GM19468 (cell line): ENCODE data around the gene CES2.
"Not testable (repeated sequence)": the region's sequence is repeated elsewhere in the genome, so short reads cannot be mapped to it uniquely, and the experiment has no call there.

Source experiments
- ATAC-seq: cut with Tn5 transposase; IDR thresholded peaks from one replicate; pipeline ENCODE4 v1.9.1; 2021; ENCODE audit warnings: mild to moderate bottlenecking, moderate library complexity, moderate number of reproducible peaks; ENCODE audit not compliant: unreplicated experiment; ENCODE audit errors: extremely low read depth

CES2 gene

GRCh38 chr16:66935314-66936011, at the start of gene CES2:
TSS of gene CES2 (plus strand) at chr16:66935516. CDS start at chr16:66935636, 120 bp downstream.
- ATAC-seq: no peak

DNA sequence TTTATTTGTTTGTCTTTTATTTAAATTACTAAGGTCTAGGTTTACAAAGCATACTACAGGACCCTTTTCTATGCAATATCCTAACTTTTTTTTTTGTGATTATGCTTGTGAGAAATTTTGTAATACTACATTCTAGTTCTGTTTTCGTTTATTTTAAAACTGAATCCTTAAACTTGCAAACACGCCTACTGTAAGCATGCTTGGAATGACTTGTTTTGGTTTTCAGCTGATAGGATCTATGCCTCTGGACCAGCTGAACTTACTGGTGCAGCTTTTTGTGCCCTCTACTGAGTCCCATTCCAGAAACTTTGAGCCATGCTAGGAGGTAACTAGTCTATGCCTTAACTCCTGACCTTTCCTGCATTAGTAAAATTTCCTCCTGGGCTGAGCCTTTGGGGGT, 49.0 kb upstream of the CES2 start:
- no peak for ATAC-seq

DNA sequence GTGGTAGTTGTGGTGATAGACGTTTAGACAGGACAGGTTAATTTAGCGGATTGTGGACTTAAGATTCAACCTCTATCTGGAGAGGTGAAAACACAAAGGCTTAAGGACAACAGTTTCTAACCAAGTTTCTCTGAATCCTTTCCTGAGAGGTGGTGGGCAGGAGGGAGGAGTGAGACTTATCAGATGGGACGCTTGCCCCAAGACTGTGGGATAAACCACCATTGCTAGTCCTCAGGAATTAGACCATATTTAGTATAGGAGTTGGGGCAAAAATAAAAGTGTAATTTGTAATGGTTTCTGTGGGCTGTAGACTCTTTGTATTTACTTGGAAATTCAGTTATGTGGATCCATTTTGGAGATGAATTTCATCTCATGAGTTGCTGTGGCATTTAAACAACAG, 48.4 kb upstream of the CES2 start:
- no peak for ATAC-seq

GRCh38 chr16:66888647-66889615, 46.4 kb upstream of the CES2 start:
- no peak for ATAC-seq

- ATAC-seq: no peak
Measured at GRCh38 chr16:66889622-66890021, 45.7 kb upstream of the CES2 start.

DNA sequence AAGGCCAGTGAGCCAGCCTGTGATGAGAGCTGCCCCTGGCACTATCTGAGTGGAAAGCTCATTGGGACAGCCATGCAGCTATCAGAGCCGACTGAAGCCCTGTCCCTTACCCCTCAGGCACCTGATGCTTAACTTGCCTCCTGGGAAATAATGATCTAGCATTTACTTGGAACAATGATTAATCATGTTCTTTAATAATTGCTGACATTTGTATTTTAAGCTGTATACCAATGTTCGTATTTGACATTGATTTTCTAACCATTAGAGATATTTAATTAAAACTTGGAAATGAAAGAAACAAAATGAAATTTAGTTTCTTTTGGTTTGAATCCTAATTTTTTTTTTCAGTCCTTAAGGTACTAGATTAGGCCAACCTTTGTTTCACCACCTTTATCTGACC, 44.5 kb upstream of the CES2 start:
- ATAC-seq: no peak

GRCh38 chr16:66891360-66891759, 44.0 kb upstream of the CES2 start:
- ATAC-seq: no peak

GRCh38 chr16:66891797-66892196, 43.5 kb upstream of the CES2 start:
- no peak for ATAC-seq

DNA sequence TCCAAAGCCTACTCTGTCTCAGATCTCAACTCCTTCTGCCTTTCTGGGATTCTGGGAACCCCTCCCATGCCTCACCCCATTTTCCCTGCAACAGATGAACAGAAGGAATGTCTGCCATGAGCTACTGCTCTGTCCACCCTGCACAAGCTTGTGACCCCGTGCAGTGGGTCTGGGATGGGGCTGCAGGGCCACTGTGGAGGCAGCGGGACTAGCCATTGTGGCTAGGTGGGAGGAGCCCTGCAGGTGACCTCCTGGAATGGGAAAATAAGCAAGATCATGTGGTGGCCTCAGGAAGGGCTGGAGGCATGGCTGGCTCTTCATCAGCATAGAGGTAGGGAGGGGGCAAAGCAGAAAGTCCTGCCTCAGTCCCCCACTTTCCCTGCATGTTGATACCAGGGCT, 41.3 kb upstream of the CES2 start:
- ATAC-seq: no peak

DNA sequence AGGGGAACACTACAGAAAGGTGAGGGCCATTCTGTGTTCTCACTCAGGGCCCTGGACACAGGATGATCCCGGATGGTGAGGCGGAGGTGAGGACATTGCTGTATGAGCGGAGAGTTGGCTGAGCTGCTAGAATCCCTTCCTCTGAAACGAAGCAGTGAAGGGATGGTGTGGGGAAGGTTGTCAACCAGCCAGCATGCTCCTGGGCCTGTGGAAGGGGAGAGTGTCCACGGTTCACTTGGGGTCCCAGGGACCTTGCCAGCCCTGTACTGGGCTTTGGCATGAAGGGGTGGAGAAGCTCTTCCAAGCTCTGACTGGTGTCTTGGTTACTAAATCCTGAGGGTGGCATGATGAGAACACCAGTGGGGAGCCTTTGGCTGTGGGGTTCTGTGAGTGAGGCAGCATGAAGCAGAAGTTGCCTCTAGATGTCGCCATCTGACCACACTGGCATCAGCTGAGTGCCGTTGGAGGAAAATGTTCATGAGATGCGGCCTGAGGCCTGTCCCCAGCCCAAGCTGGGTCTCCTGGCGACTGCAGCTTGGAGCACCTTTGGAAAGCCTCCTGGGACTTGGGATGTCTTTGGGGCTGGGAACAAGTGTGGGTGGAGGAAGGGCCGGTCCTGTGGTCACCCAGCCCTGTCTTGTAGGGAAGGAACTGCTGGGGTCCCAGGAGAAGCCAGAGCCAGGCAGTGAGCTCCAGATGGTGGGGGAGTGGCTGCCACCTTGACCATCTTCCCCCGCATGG, 40.2 kb upstream of the CES2 start:
- ATAC-seq: peak; percentile 66

GRCh38 chr16:66895689-66895979, 39.7 kb upstream of the CES2 start:
- ATAC-seq: no peak

DNA sequence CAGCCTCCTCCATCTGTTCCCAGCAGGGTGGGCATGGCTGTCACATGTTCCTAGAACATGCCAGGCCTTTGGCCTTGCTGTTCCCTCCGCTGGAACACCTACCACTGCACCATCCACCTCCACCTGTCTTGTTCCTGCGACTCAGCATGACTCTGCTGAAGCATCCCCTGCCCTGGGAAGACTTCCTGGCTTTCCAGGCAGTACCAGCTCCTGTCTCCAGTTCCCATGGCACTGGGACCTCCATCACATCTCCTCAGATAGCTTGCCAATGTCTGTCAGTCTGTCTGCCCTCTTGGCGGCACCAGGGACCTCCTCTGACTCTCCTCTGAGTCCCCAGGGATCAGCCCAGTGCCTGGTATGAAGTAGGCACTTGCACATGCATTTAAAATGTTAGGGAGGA, 39.3 kb upstream of the CES2 start:
- ATAC-seq: no peak

DNA sequence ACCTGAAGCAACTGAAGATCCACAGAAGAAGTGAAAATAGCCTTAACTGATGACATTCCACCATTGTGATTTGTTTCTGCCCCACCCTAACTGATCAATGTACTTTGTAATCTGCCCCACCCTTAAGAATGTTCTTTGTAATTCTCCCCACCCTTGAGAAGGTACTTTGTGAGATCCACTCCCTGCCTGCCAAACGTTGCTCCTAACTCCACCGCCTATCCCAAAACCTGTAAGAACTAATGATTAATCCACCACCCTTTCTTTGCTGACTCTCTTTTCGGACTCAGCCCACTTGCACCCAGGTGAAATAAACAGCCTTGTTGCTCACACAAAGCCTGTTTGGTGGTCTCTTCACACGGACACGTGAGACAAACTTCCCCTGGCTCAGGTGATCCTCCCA, 38.6 kb upstream of the CES2 start:
- not testable (repeated sequence) for ATAC-seq

DNA sequence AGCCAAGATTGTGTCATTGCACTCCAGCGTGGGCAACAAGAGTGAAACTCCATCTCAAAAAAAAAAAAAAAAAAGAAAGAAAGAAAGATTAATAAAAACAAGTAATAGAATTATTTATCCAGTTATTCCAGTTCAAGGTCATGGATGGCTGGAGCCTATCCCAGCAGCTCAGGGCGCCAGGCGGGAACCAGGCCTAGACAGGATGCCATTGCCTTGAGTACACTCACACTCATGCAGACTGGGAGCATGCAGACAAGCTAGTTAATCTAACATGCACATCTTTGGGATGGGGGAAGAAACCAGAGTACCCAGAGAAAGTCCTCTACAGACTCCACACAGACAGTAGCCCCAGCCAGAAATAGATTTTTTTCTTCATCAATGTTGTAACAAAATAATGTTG, 37.1 kb upstream of the CES2 start:
- ATAC-seq: no peak

GRCh38 chr16:66898933-66899309, 36.4 kb upstream of the CES2 start:
- no peak for ATAC-seq

- ATAC-seq: no peak
Measured at GRCh38 chr16:66899310-66899944, 35.9 kb upstream of the CES2 start.

- no peak for ATAC-seq
Measured at GRCh38 chr16:66899945-66900710, 35.2 kb upstream of the CES2 start.

DNA sequence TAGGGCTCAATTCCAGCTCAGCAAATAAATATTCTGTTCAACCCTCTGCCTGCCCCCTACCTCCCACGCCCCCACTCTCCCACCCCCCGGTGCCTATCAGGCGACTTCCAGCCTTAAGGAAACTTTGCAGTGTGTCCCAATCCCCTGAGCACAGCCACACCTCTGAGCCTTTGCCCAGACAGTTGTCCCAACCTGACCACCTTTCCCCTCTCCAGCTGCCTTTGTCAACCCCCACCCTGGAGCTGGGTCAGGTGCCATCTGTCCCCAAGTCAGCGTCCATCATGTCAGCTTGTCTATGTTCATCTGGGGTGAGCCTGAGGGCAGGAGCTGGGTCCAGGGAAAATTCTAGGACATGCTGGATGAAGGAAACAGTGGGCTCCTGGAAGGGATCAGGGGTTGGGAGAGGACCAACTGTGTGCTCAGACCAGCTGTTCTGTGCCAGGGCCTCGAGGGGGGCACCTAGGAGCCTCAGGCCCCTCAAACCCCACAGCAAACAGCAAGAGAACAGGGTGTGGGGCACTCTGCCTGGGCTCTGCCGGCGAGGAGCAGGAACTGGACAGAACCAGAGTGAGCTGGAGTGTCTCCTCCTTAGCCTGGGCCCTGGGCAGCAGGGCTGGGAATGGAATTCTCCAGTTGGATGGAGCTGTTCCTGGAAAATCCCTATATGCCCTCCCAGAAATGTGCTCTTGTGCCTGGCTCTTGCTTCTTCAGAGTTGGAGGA, 34.4 kb upstream of the CES2 start:
- no peak for ATAC-seq

GRCh38 chr16:66901626-66902025, 33.7 kb upstream of the CES2 start:
- no peak for ATAC-seq
